HEK293 (cell line): ENCODE measurements around the gene FAM120A.
A peak's percentile ranks its signal among the peaks of the same experiment; 100 is the strongest.

Experiments used
- CTCF ChIA-PET: fragments of 350-600 bp; formaldehyde crosslinking; extraction: SDS; loops from one replicate; lab custom pipeline; 2021; ENCODE audit warnings: antibody characterized with exemption; lab: Yijun Ruan, JAX
- POLR2A ChIA-PET: fragments of 300-600 bp; formaldehyde crosslinking; extraction: SDS; loops from one replicate; lab custom pipeline; 2020; ENCODE audit warnings: antibody characterized with exemption, inconsistent platforms; lab: Yijun Ruan, JAX
- H3K27ac ChIP-seq: fragments of 200-500 bp; sonication (Bioruptor generic); 2 replicates; pipeline ENCODE4 v1.5.1; 2014; ENCODE audit warnings: low read depth, low read length, control low read depth, inconsistent platforms; ENCODE audit errors: extremely low read depth
- H3K36me3 ChIP-seq, 2 experiments: fragments of 200-500 bp in 1 of 2; sonication (Bioruptor generic) in 1 of 2; 1 replicate in 1 of 2; 2 replicates in 1 of 2; pipeline ENCODE4 v1.5.1; 2014 to 2017; ENCODE audit warnings: inconsistent platforms in 2 of 2, low read length in 2 of 2; ENCODE audit not compliant: control insufficient read depth in 2 of 2, insufficient read depth in 1 of 2
- H3K4me1 ChIP-seq: fragments of 200-500 bp; sonication (Bioruptor generic); 2 replicates; pipeline ENCODE4 v1.5.1; 2014; ENCODE audit warnings: mild to moderate bottlenecking, low read length, inconsistent platforms; ENCODE audit not compliant: control insufficient read depth, insufficient read depth
- H3K4me3 ChIP-seq: 2 replicates; pipeline ENCODE4 v1.5.1; 2011; ENCODE audit warnings: low read depth, mild to moderate bottlenecking, control low read depth, low read length, moderate library complexity
- H3K9me3 ChIP-seq: fragments of 200-500 bp; sonication (Bioruptor generic); 2 replicates; pipeline ENCODE4 v1.5.1; 2014; ENCODE audit warnings: low read depth, low read length, inconsistent platforms; ENCODE audit not compliant: control insufficient read depth, insufficient read depth
- BCL11A ChIP-seq: fragments of 450-650 bp; formaldehyde crosslinking; IDR thresholded peaks from 2 replicates; pipeline ENCODE4 v1.5.1; 2016; ENCODE audit warnings: low read depth, missing biosample characterization, missing genetic modification characterization
- EGR2 ChIP-seq: fragments of 450-650 bp; formaldehyde crosslinking; IDR thresholded peaks from 2 replicates; pipeline ENCODE4 v1.5.1; 2016; ENCODE audit warnings: low read depth, missing biosample characterization, missing genetic modification characterization
- GLIS2 ChIP-seq: fragments of 450-650 bp; formaldehyde crosslinking; IDR thresholded peaks from 2 replicates; pipeline ENCODE4 v1.5.1; 2016; ENCODE audit warnings: missing biosample characterization, missing genetic modification characterization
- HIC1 ChIP-seq: fragments of 450-650 bp; formaldehyde crosslinking; IDR thresholded peaks from 2 replicates; pipeline ENCODE4 v1.5.1; 2016; ENCODE audit warnings: missing biosample characterization, missing genetic modification characterization
- HOXC10 ChIP-seq: sonication (generic); formaldehyde crosslinking; IDR thresholded peaks from 2 replicates; pipeline ENCODE4 v1.8.1; 2023; ENCODE audit warnings: mild to moderate bottlenecking, missing genetic modification reagents
- KLF1 ChIP-seq: fragments of 450-650 bp; formaldehyde crosslinking; IDR thresholded peaks from 2 replicates; pipeline ENCODE4 v1.5.1; 2016; ENCODE audit warnings: missing biosample characterization, missing genetic modification characterization
- KLF10 ChIP-seq: fragments of 450-650 bp; IDR thresholded peaks from 2 replicates; pipeline ENCODE4 v1.5.1; 2018; ENCODE audit warnings: missing biosample characterization, mild to moderate bottlenecking, missing genetic modification characterization
- OVOL3 ChIP-seq: fragments of 450-650 bp; formaldehyde crosslinking; IDR thresholded peaks from 2 replicates; pipeline ENCODE4 v1.5.1; 2016; ENCODE audit warnings: missing biosample characterization, missing genetic modification characterization
- PBX3 ChIP-seq: sonication (generic); formaldehyde crosslinking; IDR thresholded peaks from 2 replicates; pipeline ENCODE4 v1.8.1; 2022; ENCODE audit warnings: mild to moderate bottlenecking, moderate library complexity, missing genetic modification reagents
- SCRT2 ChIP-seq: fragments of 450-650 bp; formaldehyde crosslinking; IDR thresholded peaks from 2 replicates; pipeline ENCODE4 v1.5.1; 2016; ENCODE audit warnings: missing biosample characterization, missing genetic modification characterization
- ZBTB1 ChIP-seq: fragments of 450-650 bp; formaldehyde crosslinking; IDR thresholded peaks from 2 replicates; pipeline ENCODE4 v1.5.1; 2016; ENCODE audit warnings: missing biosample characterization, missing genetic modification characterization
- ZBTB48 ChIP-seq: fragments of 450-650 bp; formaldehyde crosslinking; IDR thresholded peaks from 2 replicates; pipeline ENCODE4 v1.5.1; 2016; ENCODE audit warnings: missing biosample characterization, missing genetic modification characterization
- ZFHX2 ChIP-seq: fragments of 450-650 bp; formaldehyde crosslinking; conservative IDR thresholded peaks from 2 replicates; pipeline ENCODE4 v1.5.1; 2016; ENCODE audit warnings: missing biosample characterization, missing genetic modification characterization
- ZNF16 ChIP-seq: fragments of 450-650 bp; formaldehyde crosslinking; IDR thresholded peaks from 2 replicates; pipeline ENCODE4 v1.5.1; 2016; ENCODE audit warnings: low read depth, missing biosample characterization, missing genetic modification characterization
- ZNF169 ChIP-seq: fragments of 450-650 bp; formaldehyde crosslinking; IDR thresholded peaks from 2 replicates; pipeline ENCODE4 v1.5.1; 2016; ENCODE audit warnings: missing biosample characterization, missing genetic modification characterization
- ZNF174 ChIP-seq: fragments of 450-650 bp; formaldehyde crosslinking; IDR thresholded peaks from 2 replicates; pipeline ENCODE4 v1.5.0; 2017; ENCODE audit warnings: missing biosample characterization, mild to moderate bottlenecking, missing genetic modification characterization
- ZNF26 ChIP-seq: fragments of 450-650 bp; formaldehyde crosslinking; IDR thresholded peaks from 2 replicates; pipeline ENCODE4 v1.5.1; 2016; ENCODE audit warnings: missing biosample characterization, missing genetic modification characterization
- ZNF394 ChIP-seq: fragments of 450-650 bp; formaldehyde crosslinking; IDR thresholded peaks from 2 replicates; pipeline ENCODE4 v1.5.1; 2016; ENCODE audit warnings: missing biosample characterization, missing genetic modification characterization, mild to moderate bottlenecking, moderate library complexity, borderline replicate concordance
- ZNF416 ChIP-seq: fragments of 450-650 bp; formaldehyde crosslinking; IDR thresholded peaks from 2 replicates; pipeline ENCODE4 v1.5.1; 2016; ENCODE audit warnings: missing biosample characterization, missing genetic modification characterization
- ZNF433 ChIP-seq: fragments of 450-650 bp; formaldehyde crosslinking; IDR thresholded peaks from 2 replicates; pipeline ENCODE4 v1.5.1; 2016; ENCODE audit warnings: missing biosample characterization, missing genetic modification characterization, low read depth
- ZNF501 ChIP-seq: fragments of 450-650 bp; formaldehyde crosslinking; IDR thresholded peaks from 2 replicates; pipeline ENCODE4 v1.5.1; 2016; ENCODE audit warnings: missing biosample characterization, missing genetic modification characterization
- ZNF544 ChIP-seq: fragments of 450-650 bp; formaldehyde crosslinking; IDR thresholded peaks from 2 replicates; pipeline ENCODE4 v1.5.0; 2017; ENCODE audit warnings: missing biosample characterization, missing genetic modification characterization
- ZNF560 ChIP-seq: fragments of 450-650 bp; formaldehyde crosslinking; IDR thresholded peaks from 2 replicates; pipeline ENCODE4 v1.5.1; 2017; ENCODE audit warnings: missing biosample characterization, missing genetic modification characterization, borderline replicate concordance
- ZNF571 ChIP-seq: fragments of 450-650 bp; formaldehyde crosslinking; IDR thresholded peaks from 2 replicates; pipeline ENCODE4 v1.5.0; 2017; ENCODE audit warnings: missing biosample characterization, missing genetic modification characterization
- ZNF610 ChIP-seq: fragments of 450-650 bp; formaldehyde crosslinking; IDR thresholded peaks from 2 replicates; pipeline ENCODE4 v1.5.1; 2016; ENCODE audit warnings: missing biosample characterization, missing genetic modification characterization, borderline replicate concordance
- ZNF660 ChIP-seq: fragments of 450-650 bp; IDR thresholded peaks from 2 replicates; pipeline ENCODE4 v1.5.1; 2018; ENCODE audit warnings: missing biosample characterization, mild to moderate bottlenecking, missing genetic modification characterization
- ZNF670 ChIP-seq: fragments of 450-650 bp; formaldehyde crosslinking; IDR thresholded peaks from 2 replicates; pipeline ENCODE4 v1.5.1; 2016; ENCODE audit warnings: missing biosample characterization, missing genetic modification characterization, low read depth
- ZNF677 ChIP-seq: fragments of 450-650 bp; IDR thresholded peaks from 2 replicates; pipeline ENCODE4 v1.5.0; 2018; ENCODE audit warnings: missing biosample characterization, mild to moderate bottlenecking, missing genetic modification characterization, moderate library complexity
- ZNF701 ChIP-seq: fragments of 450-650 bp; formaldehyde crosslinking; IDR thresholded peaks from 2 replicates; pipeline ENCODE4 v1.5.1; 2016; ENCODE audit warnings: missing biosample characterization, missing genetic modification characterization
- ZNF777 ChIP-seq: fragments of 450-650 bp; formaldehyde crosslinking; IDR thresholded peaks from 2 replicates; pipeline ENCODE4 v1.5.1; 2017; ENCODE audit warnings: missing biosample characterization, missing genetic modification characterization, borderline replicate concordance
- ZNF785 ChIP-seq: fragments of 450-650 bp; formaldehyde crosslinking; IDR thresholded peaks from 2 replicates; pipeline ENCODE4 v1.5.1; 2016; ENCODE audit warnings: missing biosample characterization, missing genetic modification characterization

Gene FAM120A

GRCh38 chr9:93574900-93575795 is 123.7 kb downstream of the FAM120A start:
- TF ChIP-seq ZNF16 (tag by site-specific recombination) (0 out of 2 replicates have a peak, but pooled peaks have one; percentile 12), KLF1 (tag by site-specific recombination) (no peak), ZBTB1 (no peak), ZNF670 (tag by site-specific recombination) (no peak), EGR2 (tag by site-specific recombination) (peak; percentile 55; the same call in 1 of the 2 replicates), ZNF394 (tag by site-specific recombination) (no peak), ZNF571 (tag by site-specific recombination) (no peak), BCL11A (no peak), ZBTB48 (tag by site-specific recombination) (peak; percentile 43; the same call in 1 of the 2 replicates), ZFHX2 (tag by site-specific recombination) (peak; percentile 68)
- H3K27ac ChIP-seq: no peak overlapping the region; the same call in 1 of the 2 replicates
- POLR2A ChIA-PET: interaction anchor here (0.6 to 1.4 kb wide), 4 partner anchors 8 to 126 kb away, joined by 4 to 13 read pairs (median 5); no protein-coding TSS in a partner anchor

GRCh38 chr9:93575796-93576257 is 124.3 kb downstream of the FAM120A start:
- Histone ChIP-seq H3K36me3 (no peaks in the 10 kb centered on the region), H3K9me3 (no peaks in the 10 kb centered on the region), H3K27ac (peak overlapping the region; percentile 69), H3K4me1 (peaks cover 4% of the 10 kb centered on the region; the same call in 1 of the 2 replicates), H3K4me3 (peak overlapping the region; percentile 71)
- CTCF ChIA-PET: interaction anchor here (2.3 kb wide), 1 partner anchor 10 kb away, joined by 14 read pairs; no protein-coding TSS in a partner anchor
- POLR2A ChIA-PET: interaction anchor here (0.6 to 1.4 kb wide), 2 partner anchors 9 to 127 kb away, joined by 4 to 13 read pairs; no protein-coding TSS in a partner anchor
- no peak for TF ChIP-seq ZNF701 (tag by site-specific recombination)
- no peak for TF ChIP-seq ZNF660 (tag by site-specific recombination)
- TF ChIP-seq OVOL3 (tag by site-specific recombination): no peak
- no peak for TF ChIP-seq ZNF174 (tag by site-specific recombination)
- no peak for TF ChIP-seq KLF10
- TF ChIP-seq ZNF501 (tag by site-specific recombination): no peak
- no peak for TF ChIP-seq ZNF677 (tag by site-specific recombination)
- TF ChIP-seq ZNF777 (tag by site-specific recombination): no peak
- TF ChIP-seq ZNF416 (tag by site-specific recombination): no peak
- no peak for TF ChIP-seq ZNF560 (tag by site-specific recombination)
- no peak for TF ChIP-seq ZNF169 (tag by site-specific recombination)
- no peak for TF ChIP-seq PBX3 (CRISPR knock-in tag)
- TF ChIP-seq HIC1 (tag by site-specific recombination): no peak
- no peak for TF ChIP-seq HOXC10 (CRISPR knock-in tag)
- no peak for TF ChIP-seq ZNF785
- no peak for TF ChIP-seq ZNF610 (tag by site-specific recombination)
- no peak for TF ChIP-seq ZNF544 (tag by site-specific recombination)
- no peak for TF ChIP-seq SCRT2
- TF ChIP-seq ZNF433 (tag by site-specific recombination): no peak
- no peak for TF ChIP-seq ZNF26 (tag by site-specific recombination)
- peak; percentile 72 for TF ChIP-seq GLIS2

More at GRCh38 chr9:93574900-93575795, 123.7 kb downstream of the FAM120A start:
- Histone ChIP-seq H3K4me1 (peaks cover 4% of the 10 kb centered on the region; the same call in 1 of the 2 replicates), H3K4me3 (peak overlapping the region; percentile 71), H3K9me3 (no peaks in the 10 kb centered on the region), H3K36me3 (no peaks in the 10 kb centered on the region)
- CTCF ChIA-PET: interaction anchor here (0.6 to 2.3 kb wide), 3 partner anchors 9 to 1848 kb away, joined by 3 to 14 read pairs (median 4); no protein-coding TSS in a partner anchor
